Tibial nerve (tissue), 4 donors: ENCODE measurements around the gene GRIN3B.

ENCODE experiments used
- CTCF ChIP-seq, 5 experiments: fragments of 200-600 bp in 3 of 5; fragments of 450-650 bp in 2 of 5; sonication (generic) in 3 of 5; IDR thresholded peaks; one replicate each; pipeline ENCODE4 v1.5.1; 2016 to 2019; ENCODE audit warnings: antibody characterized with exemption in 5 of 5, mild to moderate bottlenecking in 3 of 5, moderate library complexity in 2 of 5
- EP300 ChIP-seq, 2 donors: sonication (generic); formaldehyde crosslinking; IDR thresholded peaks; one replicate each; pipeline ENCODE4 v1.6.1; 2017; ENCODE audit warnings: antibody characterized with exemption in 2 of 2, mild to moderate bottlenecking in 1 of 2
- POLR2A ChIP-seq, 2 donors: fragments of 450-650 bp; IDR thresholded peaks; one replicate each; pipeline ENCODE4 v1.6.1; 2017; ENCODE audit warnings: antibody characterized with exemption in 2 of 2, mild to moderate bottlenecking in 2 of 2, moderate library complexity in 2 of 2

DNA sequence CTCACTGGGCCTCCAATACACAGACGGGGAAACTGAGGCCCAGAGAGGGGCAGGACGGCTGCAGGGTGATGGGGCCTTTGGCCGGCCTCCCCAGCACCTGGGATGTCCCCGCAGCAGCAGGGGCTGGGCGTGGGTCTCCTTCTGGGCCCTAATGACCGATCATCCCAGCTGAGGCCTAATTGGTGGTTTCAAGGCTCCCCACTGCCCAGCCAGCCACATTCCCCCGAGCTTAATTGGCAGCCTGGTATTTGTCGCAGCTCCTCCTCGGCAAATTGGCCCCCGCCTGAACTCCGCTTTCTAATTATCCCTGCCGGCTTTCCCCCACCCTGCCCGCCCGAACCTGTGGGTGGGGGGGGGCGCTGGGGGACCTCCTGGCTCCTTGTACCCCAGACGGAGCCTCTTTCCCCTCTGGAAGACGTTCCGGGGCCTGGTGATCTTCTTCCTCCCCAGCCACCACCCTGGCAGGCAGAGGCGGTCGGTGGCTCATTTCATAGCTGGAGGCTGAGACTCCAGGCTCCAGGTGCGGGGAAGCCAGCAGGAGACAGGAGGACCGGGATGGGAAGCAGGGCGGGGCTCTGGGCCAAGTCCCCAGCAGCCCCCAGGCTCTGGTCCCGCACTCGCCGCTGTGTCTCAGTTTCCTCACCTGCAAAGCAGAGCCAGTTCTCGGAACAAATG lies 43.3 kb upstream of the GRIN3B start:
- no peak for TF ChIP-seq CTCF (IDR thresholded peaks at IDR 0.05)
- no peak for TF ChIP-seq EP300 (IDR thresholded peaks at IDR 0.05)
- TF ChIP-seq POLR2A (IDR thresholded peaks at IDR 0.05): no peak
